ENCODE results near the gene FCHO1. TPM values are rescaled to one million over a fixed set of nuclear protein-coding genes. Genes with fewer than 3 reads are reported as not detected.

Gene FCHO1
- total and polyA plus RNA-seq, 2 donors (not counting 1 experiment from before 2014, with no cell fraction given), result 85.7 to 149 TPM

- Histone ChIP-seq H3K4me1 (ENCODE audit: control insufficient read depth in 2 of 2, insufficient read depth in 2 of 2, low read length in 2 of 2) (peaks cover 52 to 67% of the 10 kb centered on the region in 2 donors), H3K4me2 (replicated peaks; ENCODE audit: low read depth, low read length, poor library complexity, severe bottlenecking) (peak overlapping the region; percentile 62), H3K36me3 (replicated peaks in 1 of 2; ENCODE audit: control extremely low read depth in 1 of 2, control insufficient read depth in 1 of 2, extremely low read depth in 1 of 2, insufficient read depth in 2 of 2, low read length in 1 of 2) (peaks cover 7 to 31% of the 10 kb centered on the region in 2 experiments), H3K79me2 (ENCODE audit: control insufficient read depth, insufficient read depth, low read length) (peaks cover 82% of the 10 kb centered on the region), H3K9me3 (ENCODE audit: control extremely low read depth in 1 of 3, control insufficient read depth in 2 of 3, insufficient read depth in 1 of 3, low read length in 2 of 3) (no peaks in the 10 kb centered on the region), H3K9ac (ENCODE audit: low read length) (peak overlapping the region; percentile 15), H4K20me1 (ENCODE audit: control insufficient read depth, insufficient read depth, low read length, poor library complexity, severe bottlenecking) (peaks cover 23% of the 10 kb centered on the region), H3K27ac (ENCODE audit: low read length in 2 of 2) (peak overlapping the region; percentile 56 to 70), H3K27me3 (replicated peaks in 1 of 4; ENCODE audit: control extremely low read depth in 1 of 4, control insufficient read depth in 3 of 4, insufficient read depth in 4 of 4, low read length in 3 of 4) (no peaks in the 10 kb centered on the region), H3K4me3 (ENCODE audit: control extremely low read depth in 1 of 5, extremely low read depth in 1 of 5, insufficient read depth in 1 of 5, low read depth in 2 of 5, low read length in 4 of 5) (peak overlapping the region in 3 of 5 experiments; percentile 13 to 41 (median 34)), H2AFZ (ENCODE audit: insufficient read depth, low read depth, low read length, poor library complexity, severe bottlenecking) (no peak overlapping the region)
- peak; percentile 90 for DNase-seq
- no peaks in the 10 kb centered on the region for H3K27me3 Mint-ChIP-seq
- CTCF ChIA-PET, result interaction anchor here (0.6 to 11.3 kb wide), 27 partner anchors 8 to 259 kb away, joined by 3 to 122 read pairs (median 6); partner anchors contain the start of genes CCDC124 and MAP1S
- no peaks in the 10 kb centered on the region for H3K9me3 Mint-ChIP-seq (ENCODE audit: insufficient read depth)
- intact Hi-C loops (cut with micrococcal nuclease), result loop anchor here (1.0 to 10.0 kb wide), 7 partner anchors 16 to 440 kb away; partner anchors contain the start of genes MAP1S, MPV17L2 and RPL18A
- 61% methylated on average over 3 of the region's 5 CpGs for WGBS (ENCODE audit: insufficient coverage)
- POLR2A ChIA-PET, result interaction anchor here (0.5 to 1.7 kb wide), 14 partner anchors 8 to 817 kb away, joined by 3 to 18 read pairs (median 5); partner anchors contain the start of genes CCDC124, JAK3, MAP1S and UBA52
- TF ChIP-seq, protein P1, sequence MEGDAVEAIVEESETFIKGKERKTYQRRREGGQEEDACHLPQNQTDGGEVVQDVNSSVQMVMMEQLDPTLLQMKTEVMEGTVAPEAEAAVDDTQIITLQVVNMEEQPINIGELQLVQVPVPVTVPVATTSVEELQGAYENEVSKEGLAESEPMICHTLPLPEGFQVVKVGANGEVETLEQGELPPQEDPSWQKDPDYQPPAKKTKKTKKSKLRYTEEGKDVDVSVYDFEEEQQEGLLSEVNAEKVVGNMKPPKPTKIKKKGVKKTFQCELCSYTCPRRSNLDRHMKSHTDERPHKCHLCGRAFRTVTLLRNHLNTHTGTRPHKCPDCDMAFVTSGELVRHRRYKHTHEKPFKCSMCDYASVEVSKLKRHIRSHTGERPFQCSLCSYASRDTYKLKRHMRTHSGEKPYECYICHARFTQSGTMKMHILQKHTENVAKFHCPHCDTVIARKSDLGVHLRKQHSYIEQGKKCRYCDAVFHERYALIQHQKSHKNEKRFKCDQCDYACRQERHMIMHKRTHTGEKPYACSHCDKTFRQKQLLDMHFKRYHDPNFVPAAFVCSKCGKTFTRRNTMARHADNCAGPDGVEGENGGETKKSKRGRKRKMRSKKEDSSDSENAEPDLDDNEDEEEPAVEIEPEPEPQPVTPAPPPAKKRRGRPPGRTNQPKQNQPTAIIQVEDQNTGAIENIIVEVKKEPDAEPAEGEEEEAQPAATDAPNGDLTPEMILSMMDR (IDR thresholded peaks at IDR 0.05), result peak; percentile 75
- no peak for TF ChIP-seq EZH2 (IDR thresholded peaks at IDR 0.05; ENCODE audit: borderline replicate concordance, insufficient read depth, low read depth, low read length, poor library complexity, severe bottlenecking)
- H3K27ac Mint-ChIP-seq, result peak overlapping the region; percentile 93
- peak; percentile 68 for ATAC-seq (ENCODE audit: low read depth)
- peak overlapping the region; percentile 84 for H3K4me3 Mint-ChIP-seq
- peaks cover 75% of the 10 kb centered on the region for H3K4me1 Mint-ChIP-seq
Observed at GRCh38 chr19:17754634-17755442, 3.6 kb downstream of the FCHO1 start.

Data from B cell (primary cell).